Testis (tissue), 2 donors: ENCODE data around the gene RNF125.

Experiments
- POLR2A ChIP-seq: fragments of 450-650 bp; IDR thresholded peaks from one replicate; pipeline ENCODE4 v1.6.1; 2017; ENCODE audit warnings: antibody characterized with exemption, mild to moderate bottlenecking, moderate library complexity
- TF ChIP-seq, protein P1 (sequence below), 3 experiments: fragments of 450-650 bp in 2 of 3; fragments of 200-600 bp in 1 of 3; sonication (generic) in 1 of 3; IDR thresholded peaks; one replicate each; pipeline ENCODE4 v1.5.1; 2016 to 2019; ENCODE audit warnings: antibody characterized with exemption in 3 of 3, mild to moderate bottlenecking in 2 of 3, moderate library complexity in 1 of 3

GRCh38 chr18:31978616-31979015 lies 40.0 kb upstream of the RNF125 start:
- TF ChIP-seq, protein P1, sequence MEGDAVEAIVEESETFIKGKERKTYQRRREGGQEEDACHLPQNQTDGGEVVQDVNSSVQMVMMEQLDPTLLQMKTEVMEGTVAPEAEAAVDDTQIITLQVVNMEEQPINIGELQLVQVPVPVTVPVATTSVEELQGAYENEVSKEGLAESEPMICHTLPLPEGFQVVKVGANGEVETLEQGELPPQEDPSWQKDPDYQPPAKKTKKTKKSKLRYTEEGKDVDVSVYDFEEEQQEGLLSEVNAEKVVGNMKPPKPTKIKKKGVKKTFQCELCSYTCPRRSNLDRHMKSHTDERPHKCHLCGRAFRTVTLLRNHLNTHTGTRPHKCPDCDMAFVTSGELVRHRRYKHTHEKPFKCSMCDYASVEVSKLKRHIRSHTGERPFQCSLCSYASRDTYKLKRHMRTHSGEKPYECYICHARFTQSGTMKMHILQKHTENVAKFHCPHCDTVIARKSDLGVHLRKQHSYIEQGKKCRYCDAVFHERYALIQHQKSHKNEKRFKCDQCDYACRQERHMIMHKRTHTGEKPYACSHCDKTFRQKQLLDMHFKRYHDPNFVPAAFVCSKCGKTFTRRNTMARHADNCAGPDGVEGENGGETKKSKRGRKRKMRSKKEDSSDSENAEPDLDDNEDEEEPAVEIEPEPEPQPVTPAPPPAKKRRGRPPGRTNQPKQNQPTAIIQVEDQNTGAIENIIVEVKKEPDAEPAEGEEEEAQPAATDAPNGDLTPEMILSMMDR (IDR thresholded peaks at IDR 0.05): no peak
- no peak for TF ChIP-seq POLR2A
